Glomerular visceral epithelial cell (primary cell): Measurements from ENCODE around the gene SELENOI.
"Not testable (repeated sequence)": the region's sequence is repeated elsewhere in the genome, so short reads cannot be mapped to it uniquely, and the experiment has no call there.

Experiments used
- DNase-seq: peaks from one replicate; pipeline ENCODE4 v3.0.0-alpha.2; 2016; ENCODE audit errors: extremely low spot score

Gene SELENOI

GRCh38 chr2:26327291-26328272, 18.4 kb upstream of the SELENOI start:
- no peak for DNase-seq

DNA sequence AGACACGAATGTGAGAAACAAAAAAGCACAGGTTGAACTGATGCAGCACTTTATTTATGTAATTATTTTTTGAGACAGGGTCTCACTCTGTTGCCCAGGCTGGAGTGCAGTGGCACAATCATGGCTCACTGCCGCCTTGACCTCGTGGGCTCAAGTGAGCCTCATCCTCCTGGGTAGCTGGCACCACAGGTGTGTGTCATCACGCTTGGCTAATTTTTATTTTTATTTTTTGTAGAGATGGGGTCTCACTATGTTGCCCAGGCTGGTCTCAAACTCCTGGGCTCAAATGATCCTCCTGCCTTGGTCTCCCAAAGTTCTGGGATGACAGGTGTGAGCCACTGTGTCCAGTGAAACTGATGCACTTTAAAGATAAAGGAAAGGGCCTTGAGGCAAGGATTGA, 16.9 kb upstream of the SELENOI start:
- DNase-seq = not testable (repeated sequence)

DNA sequence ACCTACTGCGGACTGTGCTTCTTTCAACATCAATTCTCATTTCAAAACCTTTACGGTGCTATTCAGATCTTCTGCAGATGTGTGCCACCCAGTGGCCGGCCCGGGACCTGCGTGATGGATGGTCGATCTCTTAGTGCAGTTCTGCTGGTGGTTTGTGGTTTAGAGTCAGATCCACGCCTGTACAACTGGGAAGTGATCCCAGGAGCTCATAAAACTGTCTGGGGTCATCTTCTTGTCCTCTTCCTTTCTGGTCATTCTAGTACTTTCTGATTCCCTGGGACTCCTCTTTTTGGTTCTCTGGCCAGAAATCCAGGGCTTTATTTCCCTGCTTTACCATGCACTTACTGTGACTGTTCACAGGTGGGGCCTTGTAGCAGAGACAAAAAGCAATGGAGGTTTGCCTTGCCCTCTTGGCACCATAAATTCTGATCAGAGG, 15.8 kb upstream of the SELENOI start:
- peak; percentile 77 for DNase-seq

DNA sequence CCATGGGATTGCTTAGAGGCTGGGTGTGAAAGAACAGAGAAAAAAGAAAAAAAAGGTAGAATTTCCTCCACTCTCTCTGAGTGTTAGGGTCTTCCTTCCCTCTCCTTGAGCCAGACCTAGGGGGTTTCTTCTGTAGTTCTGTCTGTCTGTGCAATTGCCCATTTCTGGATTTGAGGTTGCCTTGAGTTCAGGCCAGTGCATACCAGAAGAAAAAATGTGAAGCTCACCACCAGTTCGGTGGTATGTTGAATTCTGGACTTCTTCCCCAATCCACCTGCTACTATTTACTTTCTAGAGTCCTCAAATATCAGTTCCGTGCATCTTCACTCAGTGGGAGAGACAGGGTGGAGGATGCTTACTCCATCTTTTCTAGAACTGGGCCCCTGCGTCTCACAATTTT, 15.3 kb upstream of the SELENOI start:
- DNase-seq = no peak

DNA sequence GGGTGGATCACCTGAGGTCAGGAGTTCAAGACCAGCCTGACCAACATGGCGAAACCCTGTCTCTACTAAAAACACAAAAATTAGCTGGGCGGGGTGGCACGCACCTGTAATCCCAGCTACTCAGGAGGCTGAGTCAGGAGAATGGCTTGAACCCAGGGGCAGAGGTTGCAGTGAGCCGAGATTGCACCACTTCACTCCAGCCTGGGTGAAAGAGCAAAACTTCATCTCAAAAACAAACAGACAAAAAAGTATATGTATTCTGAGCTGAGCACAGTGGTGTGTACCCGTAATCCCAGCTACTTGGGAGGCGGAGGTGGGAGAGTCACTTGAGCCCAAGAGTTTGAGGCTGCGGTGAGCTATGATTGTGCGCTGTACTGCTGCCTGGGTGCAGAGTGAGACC, 14.6 kb upstream of the SELENOI start:
- DNase-seq = not testable (repeated sequence)

DNA sequence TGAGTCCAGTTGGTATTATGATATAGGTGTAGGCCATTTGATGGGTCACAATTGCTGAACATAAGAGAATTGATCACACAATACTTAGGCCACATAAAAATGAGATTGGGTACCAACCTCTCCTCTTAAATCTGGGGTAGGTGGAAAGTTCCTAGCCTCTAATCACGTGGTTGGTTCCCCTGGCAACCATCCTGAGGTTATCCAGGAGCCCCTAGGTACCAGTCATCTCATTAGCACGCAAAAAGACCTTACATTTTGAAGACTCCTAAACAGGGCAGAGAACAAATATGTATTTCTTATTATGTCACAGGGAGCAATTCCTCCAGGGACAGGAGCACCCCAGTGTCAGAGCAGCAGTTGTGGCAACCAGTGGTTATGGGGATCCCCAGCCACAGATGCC, 12.7 kb upstream of the SELENOI start:
- DNase-seq = peak; percentile 9

DNA sequence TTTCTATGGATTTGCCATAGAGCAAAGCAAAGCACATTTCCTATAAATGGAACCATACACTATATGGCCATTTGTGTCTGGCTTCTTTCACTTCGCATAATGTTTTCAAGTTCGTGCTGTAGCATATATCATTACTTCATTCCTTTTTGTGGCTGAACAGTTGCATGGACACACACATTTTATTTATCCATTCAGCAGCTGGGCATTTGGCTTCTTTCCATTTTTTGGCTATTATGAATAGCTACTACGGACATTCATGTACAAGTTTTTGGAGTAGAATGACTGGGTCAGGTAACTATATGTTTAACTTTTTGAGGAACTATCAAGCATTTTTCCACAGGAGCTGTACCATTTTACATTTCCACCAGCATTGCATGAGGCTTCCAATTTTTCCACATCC, 10.7 kb upstream of the SELENOI start:
- DNase-seq = no peak

- DNase-seq = no peak
These were observed 9.2 kb upstream of the SELENOI start for GRCh38 chr2:26336719-26337118.

DNA sequence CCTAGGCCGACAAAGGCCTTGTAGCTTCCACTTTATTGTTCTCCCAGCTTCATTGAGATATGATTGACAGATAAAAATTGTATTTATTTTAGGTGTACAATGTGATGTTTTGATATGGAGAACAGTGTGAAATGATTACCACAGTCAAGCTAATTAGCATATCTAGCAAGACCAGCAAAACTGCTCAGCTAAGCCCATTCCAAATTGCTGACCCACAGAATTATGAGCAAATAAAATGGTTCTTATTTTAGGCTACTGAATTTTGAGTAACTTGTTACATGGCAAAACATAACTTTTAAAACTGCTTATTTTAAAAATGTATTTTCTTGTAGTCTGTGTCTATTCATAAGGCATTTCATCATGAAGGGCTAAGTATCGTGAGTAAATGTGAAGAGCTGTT, 8.6 kb upstream of the SELENOI start:
- no peak for DNase-seq

DNA sequence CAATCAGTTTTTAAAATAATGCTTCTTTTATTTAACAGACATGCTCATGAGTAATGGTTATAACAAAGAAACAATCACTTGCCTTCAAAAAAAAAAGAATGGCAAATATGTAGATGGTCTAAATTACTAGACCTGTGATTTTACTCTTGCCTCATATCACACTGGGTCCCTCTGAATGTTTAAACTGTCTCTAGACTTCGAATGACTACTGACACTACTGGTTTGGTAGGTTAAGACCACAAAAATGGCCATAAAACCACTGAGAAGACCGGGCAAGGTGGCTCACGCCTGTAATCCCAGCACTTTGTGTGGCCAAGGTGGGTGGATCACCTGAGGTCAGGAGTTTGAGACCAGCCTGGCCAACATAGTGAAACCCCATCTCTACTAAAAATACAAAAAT, 5.1 kb upstream of the SELENOI start:
- no peak for DNase-seq

DNA sequence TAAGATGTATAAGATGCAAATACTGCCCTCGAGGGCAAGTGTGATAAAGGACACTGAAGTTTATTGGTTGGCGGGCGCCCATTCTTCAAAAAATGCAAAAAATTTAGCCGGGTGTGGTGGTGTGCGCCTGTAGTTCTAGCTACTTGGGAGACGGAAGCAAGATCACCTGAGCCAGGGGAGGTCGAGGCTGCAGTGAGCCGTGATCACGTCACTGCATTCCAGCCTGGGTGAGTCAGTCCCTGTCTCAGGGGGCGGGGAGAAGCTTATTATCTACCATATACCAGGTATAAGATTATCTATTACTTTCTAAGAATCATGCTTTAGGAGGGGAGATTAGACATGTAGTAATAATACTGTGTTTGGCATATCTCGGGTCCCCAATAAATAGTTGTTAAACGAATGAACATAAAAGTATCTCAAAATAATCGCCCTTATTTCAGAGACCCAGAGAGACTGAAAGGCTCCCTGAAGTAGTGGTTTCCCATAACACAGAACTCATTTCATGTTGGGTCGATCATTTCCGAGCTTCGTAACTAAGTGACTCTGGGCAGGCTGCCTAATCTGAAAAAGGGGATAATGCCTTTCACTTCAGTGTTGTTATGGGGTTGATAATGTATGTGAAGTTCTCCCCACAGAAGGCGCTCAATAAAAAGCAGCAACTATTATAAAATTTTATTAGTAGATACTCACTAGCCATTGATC, 1.2 kb upstream of the SELENOI start:
- peak; percentile 58 for DNase-seq

DNA sequence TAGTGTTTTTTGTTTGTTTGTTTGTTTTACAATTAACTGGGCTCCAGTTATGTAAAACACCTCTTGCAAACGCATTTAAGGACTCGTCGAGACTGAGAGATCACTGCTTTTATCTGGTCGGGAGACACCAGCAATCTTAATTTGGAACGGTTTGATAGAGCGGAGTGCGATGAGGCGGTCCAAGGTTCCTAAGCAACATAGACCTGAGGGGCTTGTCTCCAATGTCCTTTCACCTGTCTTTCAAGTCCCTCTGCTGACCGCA, 729 bp upstream of the SELENOI start:
- no peak for DNase-seq

DNA sequence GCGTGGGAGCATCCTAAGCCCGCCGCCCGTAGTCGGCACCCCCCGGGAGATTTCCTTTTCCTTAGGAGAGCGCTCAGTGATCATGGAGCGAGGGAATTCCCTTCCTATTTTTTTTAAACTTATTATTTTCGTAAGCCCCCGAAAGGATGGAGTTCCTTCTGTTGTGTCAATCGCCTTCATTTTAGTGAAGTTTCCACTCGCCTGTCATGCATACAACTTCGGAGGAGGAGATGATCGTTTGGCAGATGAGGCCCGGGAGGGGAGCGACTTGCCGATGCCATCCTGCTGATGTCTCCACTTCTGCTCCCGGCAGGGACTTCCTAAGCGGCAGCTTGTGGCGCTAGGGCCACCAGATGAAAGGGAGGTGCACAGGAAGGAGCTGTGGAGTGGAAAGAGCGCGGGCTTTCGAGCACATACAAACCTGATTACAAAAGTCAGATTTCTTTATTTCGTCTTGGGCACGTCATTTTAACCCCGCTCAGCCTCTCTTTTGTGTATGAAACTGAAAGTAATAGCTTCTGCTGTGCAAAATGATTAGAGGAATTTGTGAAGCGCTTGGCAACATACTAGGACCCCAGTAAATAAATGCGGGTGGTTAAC, 611 bp downstream of the SELENOI start, which contains the start of gene ADGRF3:
ADGRF3 (minus strand) TSS at position 336 of the 600 bp plus-strand sequence. CDS start 555 bp downstream, outside the sequence.
- peak; percentile 50 for DNase-seq

- no peak for DNase-seq
These were observed 1.4 kb downstream of the SELENOI start for GRCh38 chr2:26347286-26347865.

DNA sequence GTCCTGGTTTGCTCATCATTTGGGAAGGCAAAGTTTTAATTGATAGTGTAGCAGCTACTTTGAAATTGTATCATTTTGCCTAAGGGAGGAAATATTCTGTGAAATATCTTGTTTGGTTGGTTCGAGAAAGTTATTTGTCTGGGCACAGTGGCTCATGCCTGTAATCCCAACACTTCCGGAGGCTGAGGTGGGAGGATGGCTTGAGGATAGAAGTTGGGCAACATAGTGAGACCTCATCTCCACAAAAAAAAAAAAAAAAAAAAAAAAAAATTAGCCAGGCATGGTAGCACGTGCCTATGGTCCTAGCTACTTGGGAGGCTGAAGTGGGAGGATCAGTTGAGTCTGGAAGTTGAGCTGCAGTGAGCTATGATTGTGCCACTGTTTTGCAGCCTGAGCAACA, 3.7 kb downstream of the SELENOI start:
- DNase-seq = no peak

DNA sequence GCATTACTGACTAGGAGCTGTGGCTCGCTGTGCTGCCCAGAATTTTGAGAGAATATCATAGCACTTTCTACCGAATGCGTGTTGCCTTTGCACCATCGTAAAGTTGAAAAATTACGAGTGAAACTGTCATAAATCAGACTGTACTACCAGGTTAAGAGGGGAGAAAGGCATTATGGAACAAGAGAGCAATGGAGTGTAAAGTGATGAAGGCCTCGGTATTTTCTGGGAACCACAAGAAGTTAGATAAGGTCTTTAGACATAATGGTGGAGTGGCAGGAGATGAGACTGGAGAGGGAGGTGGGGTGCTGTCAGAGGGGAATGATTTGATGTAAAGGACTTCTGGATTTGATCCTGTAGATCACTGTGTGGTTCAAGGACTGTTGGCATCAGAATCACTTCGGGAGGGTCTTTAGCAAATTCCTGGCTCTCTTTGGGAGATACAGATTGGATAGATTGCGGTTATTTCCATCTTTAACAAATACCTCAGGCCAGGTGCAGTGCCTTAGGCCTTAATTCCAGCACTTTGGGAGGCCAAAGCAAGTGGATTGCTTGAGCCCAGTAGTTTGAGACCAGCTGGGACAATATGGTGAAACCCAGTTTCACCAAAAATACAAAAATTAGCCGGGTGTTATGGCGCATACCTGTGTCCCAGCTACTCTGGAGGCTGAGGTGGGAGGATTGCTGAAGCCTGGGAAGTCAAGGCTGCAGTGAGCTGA, 5.6 kb downstream of the SELENOI start:
- no peak for DNase-seq

DNA sequence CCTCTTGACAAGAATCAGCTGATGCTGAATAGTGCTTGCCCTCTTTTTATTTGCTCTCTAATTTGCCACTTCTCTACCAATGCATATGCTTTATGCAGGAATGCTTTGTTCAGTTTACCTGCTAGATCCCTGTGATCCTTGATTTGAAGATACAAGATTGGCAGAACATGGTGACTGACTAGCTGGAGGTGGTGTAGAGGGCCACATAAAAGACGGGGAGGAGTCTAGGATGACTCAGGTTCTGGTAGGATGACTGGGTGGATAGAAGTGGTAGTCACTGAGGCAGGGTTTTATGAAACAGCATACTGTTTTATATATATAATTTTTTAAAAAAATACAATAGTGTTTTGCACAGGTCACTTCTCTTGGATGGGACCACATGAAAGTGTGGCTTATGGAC, 6.9 kb downstream of the SELENOI start:
- peak; percentile 24 for DNase-seq

- DNase-seq = not testable (repeated sequence)
These were observed 8.5 kb downstream of the SELENOI start for GRCh38 chr2:26354469-26354868.

- peak; percentile 65 for DNase-seq
These were observed 9.4 kb downstream of the SELENOI start for GRCh38 chr2:26355038-26355995.

- no peak for DNase-seq
These were observed 10.2 kb downstream of the SELENOI start for GRCh38 chr2:26356111-26356510.
